Upper lobe of left lung (tissue), 6 donors: Measurements from ENCODE around the gene TCP11L2. TPM values are rescaled to one million over a fixed set of nuclear protein-coding genes. Genes with fewer than 3 reads are reported as not detected.
A peak's percentile ranks its signal among the peaks of the same experiment; 100 is the strongest.

ENCODE experiments used
- ATAC-seq, 2 donors: fragments of 200-7000 bp; cut with Tn5 transposase; one replicate each; pipeline ENCODE4 v1.9.1; 2022; ENCODE audit warnings: mild to moderate bottlenecking in 2 of 2, moderate library complexity in 2 of 2; ENCODE audit not compliant: low FRiP score in 2 of 2
- DNase-seq, 2 donors: peaks; one replicate each; pipeline ENCODE4 v3.0.0-alpha.2; 2019 to 2020
- H3K27ac ChIP-seq, 4 donors: fragments of 200-600 bp; sonication (generic); one replicate each; pipeline ENCODE4 v1.5.1; 2016 to 2019
- H3K27me3 ChIP-seq, 4 donors: fragments of 200-600 bp; sonication (generic); one replicate each; pipeline ENCODE4 v1.5.1; 2017 to 2019
- H3K36me3 ChIP-seq, 4 donors: fragments of 200-600 bp; sonication (generic); one replicate each; pipeline ENCODE4 v1.5.1; 2016 to 2019
- H3K4me1 ChIP-seq, 4 donors: fragments of 200-600 bp; sonication (generic); one replicate each; pipeline ENCODE4 v1.5.1; 2018 to 2019
- H3K4me3 ChIP-seq, 4 donors: fragments of 200-600 bp; sonication (generic); one replicate each; pipeline ENCODE4 v1.5.1; 2017 to 2019; ENCODE audit warnings: mild to moderate bottlenecking in 2 of 4, moderate library complexity in 1 of 4
- H3K9me3 ChIP-seq, 4 donors: fragments of 200-600 bp; sonication (generic); one replicate each; pipeline ENCODE4 v1.5.1; 2018 to 2019
- EP300 ChIP-seq, 4 donors: sonication (generic); formaldehyde crosslinking; IDR thresholded peaks; one replicate each; pipeline ENCODE4 v1.5.1; 2017; ENCODE audit warnings: antibody characterized with exemption in 4 of 4, control low read depth in 2 of 4
- POLR2A ChIP-seq, 4 donors: fragments of 450-650 bp; IDR thresholded peaks; one replicate each; pipeline ENCODE4 v1.5.1; 2016 to 2017; ENCODE audit warnings: antibody characterized with exemption in 4 of 4, mild to moderate bottlenecking in 2 of 4
- POLR2AphosphoS5 ChIP-seq, 2 donors: sonication (generic); formaldehyde crosslinking; IDR thresholded peaks; one replicate each; pipeline ENCODE4 v1.5.1; 2017; ENCODE audit warnings: antibody characterized with exemption in 2 of 2
- WGBS, 2 donors: methylation state at CpG; one replicate each; pipeline ENCODE4 v1.1.5; 2017 to 2018; 5-methylcytosine and 5-hydroxymethylcytosine counted together
- total RNA-seq, 6 donors: library from RNA; depleted of rRNA in 4 of 6; stranded (reverse); fragments of >200 nt in 4 of 6; gene quantifications; one replicate each; pipeline versions ENCODE4 v1.1.0 to v1.2.1, GENCODE V29; 2016 to 2021
- TF ChIP-seq, protein P1 (sequence below), 6 experiments: fragments of 450-650 bp in 4 of 6; fragments of 200-600 bp in 2 of 6; sonication (generic) in 2 of 6; IDR thresholded peaks; one replicate each; pipeline ENCODE4 v1.5.1; 2016 to 2019; ENCODE audit warnings: antibody characterized with exemption in 6 of 6
- donor health status: DM: no; HTN: no; CAD: no; lungs with moderate emphysema.
- donor health status: DM: no; HTN: yes; CAD: no; lungs with severe emphysema.

TCP11L2 gene
- total RNA-seq, 6 donors from 2014 or later: 43.2 to 77.5 (median 56.2) TPM

GRCh38 chr12:106333756-106334155 lies 31.2 kb downstream of the TCP11L2 start:
- ATAC-seq (no peak), DNase-seq (no peak)
- H3K4me3 ChIP-seq: no peak overlapping the region
- TF ChIP-seq POLR2A (IDR thresholded peaks at IDR 0.05) (no peak), EP300 (IDR thresholded peaks at IDR 0.05) (no peak), POLR2AphosphoS5 (IDR thresholded peaks at IDR 0.05) (no peak)
- TF ChIP-seq, protein P1, sequence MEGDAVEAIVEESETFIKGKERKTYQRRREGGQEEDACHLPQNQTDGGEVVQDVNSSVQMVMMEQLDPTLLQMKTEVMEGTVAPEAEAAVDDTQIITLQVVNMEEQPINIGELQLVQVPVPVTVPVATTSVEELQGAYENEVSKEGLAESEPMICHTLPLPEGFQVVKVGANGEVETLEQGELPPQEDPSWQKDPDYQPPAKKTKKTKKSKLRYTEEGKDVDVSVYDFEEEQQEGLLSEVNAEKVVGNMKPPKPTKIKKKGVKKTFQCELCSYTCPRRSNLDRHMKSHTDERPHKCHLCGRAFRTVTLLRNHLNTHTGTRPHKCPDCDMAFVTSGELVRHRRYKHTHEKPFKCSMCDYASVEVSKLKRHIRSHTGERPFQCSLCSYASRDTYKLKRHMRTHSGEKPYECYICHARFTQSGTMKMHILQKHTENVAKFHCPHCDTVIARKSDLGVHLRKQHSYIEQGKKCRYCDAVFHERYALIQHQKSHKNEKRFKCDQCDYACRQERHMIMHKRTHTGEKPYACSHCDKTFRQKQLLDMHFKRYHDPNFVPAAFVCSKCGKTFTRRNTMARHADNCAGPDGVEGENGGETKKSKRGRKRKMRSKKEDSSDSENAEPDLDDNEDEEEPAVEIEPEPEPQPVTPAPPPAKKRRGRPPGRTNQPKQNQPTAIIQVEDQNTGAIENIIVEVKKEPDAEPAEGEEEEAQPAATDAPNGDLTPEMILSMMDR (IDR thresholded peaks at IDR 0.05): no peak
- H3K4me1 ChIP-seq: peaks cover 0 to 14% (median 7%) of the 10 kb centered on the region in 4 donors
- peaks cover 3 to 27% (median 10%) of the 10 kb centered on the region in 4 donors for H3K36me3 ChIP-seq
- WGBS, 2 donors: 80 to 87% methylated on average over 2 of the region's 2 CpGs
- H3K27me3 ChIP-seq: no peaks in the 10 kb centered on the region
- H3K27ac ChIP-seq: no peak overlapping the region
- no peaks in the 10 kb centered on the region for H3K9me3 ChIP-seq

- no peak overlapping the region for H3K4me3 ChIP-seq
- ATAC-seq: peak in 1 of 2 donors; percentile 33
- TF ChIP-seq POLR2A (IDR thresholded peaks at IDR 0.05) (no peak), POLR2AphosphoS5 (IDR thresholded peaks at IDR 0.05) (no peak), EP300 (IDR thresholded peaks at IDR 0.05) (no peak)
- TF ChIP-seq, protein P1 (IDR thresholded peaks at IDR 0.05): no peak
- H3K27me3 ChIP-seq: no peaks in the 10 kb centered on the region
- WGBS, 2 donors: 74 to 89% methylated on average over 2 of the region's 2 CpGs
- peaks cover 15 to 25% (median 21%) of the 10 kb centered on the region in 4 donors for H3K4me1 ChIP-seq
- peak overlapping the region in 2 of 4 donors; percentile 41 to 64 for H3K27ac ChIP-seq
- no peak for DNase-seq
- peaks cover 0 to 22% (median under 1%) of the 10 kb centered on the region in 4 donors for H3K36me3 ChIP-seq
- H3K9me3 ChIP-seq: no peaks in the 10 kb centered on the region
Observed at GRCh38 chr12:106341086-106341877, 38.7 kb downstream of the TCP11L2 start.

DNA sequence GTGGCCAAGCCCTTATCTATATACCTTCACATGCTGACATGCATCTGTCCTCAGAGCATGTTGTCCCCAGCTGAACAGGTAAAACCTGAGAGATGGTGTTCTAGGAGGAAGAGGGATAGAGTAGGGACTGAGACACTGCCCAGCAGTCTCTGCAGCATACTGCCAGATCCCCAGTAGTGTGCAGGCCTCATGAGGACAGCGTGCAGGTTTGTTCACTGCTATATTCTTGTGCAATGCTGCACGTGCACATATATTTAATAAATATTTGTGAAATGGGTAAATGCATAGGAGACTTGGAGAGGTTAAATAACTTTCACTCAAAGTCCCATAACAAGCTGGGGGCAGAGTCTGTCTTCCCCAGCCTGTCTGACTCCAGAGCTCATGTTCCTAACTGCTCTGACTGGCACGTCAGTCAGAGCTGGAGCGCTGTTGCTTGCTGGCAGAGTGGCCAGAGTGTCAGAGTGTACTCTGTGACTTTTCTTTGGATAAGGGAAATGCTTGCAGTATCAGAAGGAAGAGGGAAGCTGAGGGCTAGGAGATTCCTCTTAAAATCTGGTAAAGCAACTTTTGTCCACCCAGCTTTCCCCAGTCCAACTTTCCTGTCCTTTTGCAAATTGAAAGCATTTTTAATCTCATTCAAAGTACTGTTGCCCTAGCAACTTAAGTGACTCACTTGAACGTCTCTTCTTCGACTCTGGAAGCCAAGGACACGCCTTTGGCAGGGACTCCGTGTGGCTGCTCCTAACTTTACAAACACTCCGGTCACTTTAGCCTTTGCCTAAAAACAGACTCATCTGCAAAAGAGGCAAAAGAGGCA lies 40.1 kb downstream of the TCP11L2 start:
- WGBS, 2 donors: 37 to 43% methylated on average over 9 of the region's 9 CpGs
- ATAC-seq (peak; percentile 84 to 96), DNase-seq (peak in 1 of 2 donors; percentile 61)
- peaks cover 0 to 26% (median 2%) of the 10 kb centered on the region in 4 donors for H3K36me3 ChIP-seq
- no peaks in the 10 kb centered on the region for H3K27me3 ChIP-seq
- H3K4me1 ChIP-seq: peaks cover 15 to 25% (median 21%) of the 10 kb centered on the region in 4 donors
- H3K9me3 ChIP-seq: no peaks in the 10 kb centered on the region
- TF ChIP-seq POLR2A (IDR thresholded peaks at IDR 0.05): no peak
- TF ChIP-seq POLR2AphosphoS5 (IDR thresholded peaks at IDR 0.05): no peak
- TF ChIP-seq, protein P1 (IDR thresholded peaks at IDR 0.05): no peak
- TF ChIP-seq EP300 (IDR thresholded peaks at IDR 0.05): no peak
- H3K4me3 ChIP-seq: peak overlapping the region in 1 of 4 donors; percentile 7
- peak overlapping the region; percentile 6 to 64 (median 42) for H3K27ac ChIP-seq

DNA sequence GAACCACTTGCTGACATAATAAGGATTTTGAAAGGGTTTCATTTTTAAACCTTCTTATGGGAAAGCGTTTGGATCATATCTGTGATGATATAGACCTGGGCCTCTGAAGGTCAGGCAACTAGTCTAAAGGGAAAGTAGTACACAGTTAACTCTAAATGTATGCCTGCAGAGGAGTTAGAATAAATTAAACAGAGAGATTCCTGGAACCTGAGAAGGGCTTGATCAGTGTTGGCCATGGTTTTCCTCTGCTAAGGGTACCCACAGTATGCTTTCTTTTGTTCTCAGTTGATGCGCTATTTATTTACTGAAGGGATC lies 40.6 kb downstream of the TCP11L2 start:
- peak overlapping the region; percentile 6 to 64 (median 35) for H3K27ac ChIP-seq
- H3K4me3 ChIP-seq: peak overlapping the region in 1 of 4 donors; percentile 7
- H3K27me3 ChIP-seq: no peaks in the 10 kb centered on the region
- 75 to 85% methylated on average over 2 of the region's 2 CpGs for WGBS, 2 donors
- H3K9me3 ChIP-seq: no peaks in the 10 kb centered on the region
- H3K36me3 ChIP-seq: peaks cover 0 to 26% (median 2%) of the 10 kb centered on the region in 4 donors
- H3K4me1 ChIP-seq: peaks cover 15 to 25% (median 21%) of the 10 kb centered on the region in 4 donors
- ATAC-seq (peak in 1 of 2 donors; percentile 15), DNase-seq (no peak)
- TF ChIP-seq, protein P1 (IDR thresholded peaks at IDR 0.05): no peak
- TF ChIP-seq POLR2A (IDR thresholded peaks at IDR 0.05): no peak
- TF ChIP-seq POLR2AphosphoS5 (IDR thresholded peaks at IDR 0.05): no peak
- TF ChIP-seq EP300 (IDR thresholded peaks at IDR 0.05): no peak
